ENCODE data around the gene WNT8B.

DNA sequence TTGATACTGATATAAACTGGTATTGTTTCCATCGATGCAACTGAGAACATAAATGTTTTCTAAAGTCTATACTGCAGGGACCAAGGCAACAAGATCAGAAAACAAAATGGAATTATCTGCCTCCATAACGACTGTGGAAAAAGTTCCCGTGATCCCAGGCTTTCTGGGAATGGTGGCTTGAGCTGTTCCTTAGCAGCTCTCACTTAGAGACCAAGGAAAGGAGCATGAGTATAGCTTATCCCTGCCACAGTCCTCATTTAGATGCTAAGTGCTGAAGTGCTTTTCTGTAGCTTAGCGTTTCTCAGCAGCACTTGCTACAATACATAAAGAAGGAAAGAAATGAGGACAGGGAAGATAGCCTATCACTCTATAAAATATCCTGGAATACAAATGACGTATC, 5.5 kb downstream of the WNT8B start:
- TF ChIP-seq, protein P1, sequence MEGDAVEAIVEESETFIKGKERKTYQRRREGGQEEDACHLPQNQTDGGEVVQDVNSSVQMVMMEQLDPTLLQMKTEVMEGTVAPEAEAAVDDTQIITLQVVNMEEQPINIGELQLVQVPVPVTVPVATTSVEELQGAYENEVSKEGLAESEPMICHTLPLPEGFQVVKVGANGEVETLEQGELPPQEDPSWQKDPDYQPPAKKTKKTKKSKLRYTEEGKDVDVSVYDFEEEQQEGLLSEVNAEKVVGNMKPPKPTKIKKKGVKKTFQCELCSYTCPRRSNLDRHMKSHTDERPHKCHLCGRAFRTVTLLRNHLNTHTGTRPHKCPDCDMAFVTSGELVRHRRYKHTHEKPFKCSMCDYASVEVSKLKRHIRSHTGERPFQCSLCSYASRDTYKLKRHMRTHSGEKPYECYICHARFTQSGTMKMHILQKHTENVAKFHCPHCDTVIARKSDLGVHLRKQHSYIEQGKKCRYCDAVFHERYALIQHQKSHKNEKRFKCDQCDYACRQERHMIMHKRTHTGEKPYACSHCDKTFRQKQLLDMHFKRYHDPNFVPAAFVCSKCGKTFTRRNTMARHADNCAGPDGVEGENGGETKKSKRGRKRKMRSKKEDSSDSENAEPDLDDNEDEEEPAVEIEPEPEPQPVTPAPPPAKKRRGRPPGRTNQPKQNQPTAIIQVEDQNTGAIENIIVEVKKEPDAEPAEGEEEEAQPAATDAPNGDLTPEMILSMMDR (conservative IDR thresholded peaks at IDR 0.05 in 1 of 2, IDR thresholded peaks at IDR 0.05 in 1 of 2; ENCODE audit: extremely low read depth in 1 of 2, insufficient read depth in 1 of 2, low read depth in 1 of 2, low read length in 2 of 2): no peak
- no peak for TF ChIP-seq EZH2 (IDR thresholded peaks at IDR 0.05; ENCODE audit: borderline replicate concordance, low read length)

All from mammary epithelial cell (primary cell).